Measurements from ENCODE around the gene VPS33A. TPM values are rescaled to one million over a fixed set of nuclear protein-coding genes. Genes with fewer than 3 reads are reported as not detected.

VPS33A gene
- total and polyA plus RNA-seq, 9 donors, result 9.4 to 22.5 (median 13.1) TPM

DNA sequence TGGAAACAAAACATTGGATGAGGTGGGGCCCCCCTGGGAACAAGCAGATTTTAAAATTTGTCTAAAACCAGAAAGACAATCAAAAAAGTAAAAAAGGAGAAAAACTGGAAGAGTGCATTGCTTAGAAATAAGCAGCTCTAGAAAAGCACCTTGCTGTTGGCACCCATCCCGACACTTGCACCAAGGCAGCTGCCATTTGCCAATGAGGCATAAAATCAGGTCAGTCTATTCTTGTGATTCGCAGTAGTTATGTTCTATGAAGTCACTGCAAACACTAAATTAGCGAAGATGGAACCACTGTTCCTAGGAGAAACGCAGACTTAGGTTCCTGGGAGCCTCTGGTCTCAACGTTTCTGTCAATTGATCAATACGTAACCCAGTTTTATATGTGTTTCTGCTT lies 16.2 kb downstream of the VPS33A start:
- 87 to 96% (median 91%) methylated on average over 6 of the region's 6 CpGs for WGBS, 3 donors
- DNase-seq, result no peak

GRCh38 chr12:122245553-122245952 lies 20.7 kb downstream of the VPS33A start:
- Histone ChIP-seq H3K9me3 (no peaks in the 10 kb centered on the region), H3K27ac (no peak overlapping the region), H3K4me1 (ENCODE audit: insufficient read depth) (no peaks in the 10 kb centered on the region), H3K27me3 (no peaks in the 10 kb centered on the region), H3K36me3 (no peaks in the 10 kb centered on the region), H3K4me3 (no peak overlapping the region)
- no peak for DNase-seq
- no peak for TF ChIP-seq EP300 (IDR thresholded peaks at IDR 0.05)
- TF ChIP-seq, protein P1, sequence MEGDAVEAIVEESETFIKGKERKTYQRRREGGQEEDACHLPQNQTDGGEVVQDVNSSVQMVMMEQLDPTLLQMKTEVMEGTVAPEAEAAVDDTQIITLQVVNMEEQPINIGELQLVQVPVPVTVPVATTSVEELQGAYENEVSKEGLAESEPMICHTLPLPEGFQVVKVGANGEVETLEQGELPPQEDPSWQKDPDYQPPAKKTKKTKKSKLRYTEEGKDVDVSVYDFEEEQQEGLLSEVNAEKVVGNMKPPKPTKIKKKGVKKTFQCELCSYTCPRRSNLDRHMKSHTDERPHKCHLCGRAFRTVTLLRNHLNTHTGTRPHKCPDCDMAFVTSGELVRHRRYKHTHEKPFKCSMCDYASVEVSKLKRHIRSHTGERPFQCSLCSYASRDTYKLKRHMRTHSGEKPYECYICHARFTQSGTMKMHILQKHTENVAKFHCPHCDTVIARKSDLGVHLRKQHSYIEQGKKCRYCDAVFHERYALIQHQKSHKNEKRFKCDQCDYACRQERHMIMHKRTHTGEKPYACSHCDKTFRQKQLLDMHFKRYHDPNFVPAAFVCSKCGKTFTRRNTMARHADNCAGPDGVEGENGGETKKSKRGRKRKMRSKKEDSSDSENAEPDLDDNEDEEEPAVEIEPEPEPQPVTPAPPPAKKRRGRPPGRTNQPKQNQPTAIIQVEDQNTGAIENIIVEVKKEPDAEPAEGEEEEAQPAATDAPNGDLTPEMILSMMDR (IDR thresholded peaks at IDR 0.05), result no peak
- no peak for TF ChIP-seq POLR2A (IDR thresholded peaks at IDR 0.05)
- intact Hi-C loops (cut with DNase I), result no loop called here
- 93 to 98% (median 97%) methylated on average over 1 of the region's 1 CpG for WGBS, 3 donors

More for the DNA sequence above, 16.2 kb downstream of the VPS33A start:
- intact Hi-C loops (cut with DNase I), result no loop called here
- H3K36me3 ChIP-seq, result no peaks in the 10 kb centered on the region
- no peaks in the 10 kb centered on the region for H3K9me3 ChIP-seq
- no peak overlapping the region for H3K4me3 ChIP-seq
- no peaks in the 10 kb centered on the region for H3K4me1 ChIP-seq (ENCODE audit: insufficient read depth)
- no peaks in the 10 kb centered on the region for H3K27me3 ChIP-seq
- H3K27ac ChIP-seq, result no peak overlapping the region
- TF ChIP-seq POLR2A (IDR thresholded peaks at IDR 0.05) (no peak), EP300 (IDR thresholded peaks at IDR 0.05) (no peak)
- TF ChIP-seq, protein P1 (IDR thresholded peaks at IDR 0.05), result no peak

DNA sequence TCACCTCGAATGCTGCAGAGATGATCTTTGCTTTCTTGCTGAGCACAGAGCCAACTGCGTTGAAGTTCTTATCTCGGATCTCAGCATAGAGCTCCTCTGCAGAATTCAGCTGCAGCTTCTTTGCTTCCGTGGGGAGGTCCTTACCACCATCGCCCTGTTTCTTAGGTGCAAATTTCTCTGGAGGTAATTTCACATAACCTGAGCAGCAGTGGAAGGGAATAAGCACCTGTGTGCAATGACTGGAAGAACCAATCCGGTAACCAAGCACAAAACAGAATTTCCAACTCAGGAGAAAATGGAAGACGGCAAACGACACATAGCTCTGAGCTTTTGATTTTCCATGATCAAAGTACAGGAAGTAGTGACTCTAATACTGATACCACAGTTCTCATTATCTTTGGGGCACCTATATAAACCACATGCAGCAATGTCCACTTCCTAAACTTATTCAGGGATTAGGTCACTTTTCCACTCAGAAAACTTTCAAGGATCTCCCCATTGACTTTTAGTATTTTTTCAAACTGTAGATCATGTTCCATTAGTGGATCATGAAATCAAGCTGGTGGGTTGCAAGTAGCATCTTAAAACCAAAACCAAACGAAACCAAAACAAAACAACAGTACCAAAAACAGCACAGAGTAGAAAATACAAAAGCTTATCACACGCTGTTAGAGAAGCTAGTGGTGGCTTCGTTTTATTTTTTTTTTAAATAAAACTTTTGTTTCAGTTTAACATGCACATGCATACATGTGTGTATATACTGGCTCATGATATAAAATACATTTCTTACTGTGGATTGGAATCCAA lies 21.5 kb downstream of the VPS33A start:
- WGBS, 3 donors, result 73 to 83% (median 76%) methylated on average over 11 of the region's 11 CpGs
- intact Hi-C loops (cut with DNase I), result no loop called here
- no peaks in the 10 kb centered on the region for H3K27me3 ChIP-seq
- TF ChIP-seq POLR2A (IDR thresholded peaks at IDR 0.05), result no peak
- TF ChIP-seq EP300 (IDR thresholded peaks at IDR 0.05), result no peak
- TF ChIP-seq, protein P1 (IDR thresholded peaks at IDR 0.05), result no peak
- DNase-seq, result no peak
- H3K36me3 ChIP-seq, result no peaks in the 10 kb centered on the region
- H3K4me3 ChIP-seq, result no peak overlapping the region
- H3K9me3 ChIP-seq, result no peaks in the 10 kb centered on the region
- H3K4me1 ChIP-seq (ENCODE audit: insufficient read depth), result no peaks in the 10 kb centered on the region
- H3K27ac ChIP-seq, result no peak overlapping the region

GRCh38 chr12:122243965-122244364 lies 22.3 kb downstream of the VPS33A start:
- no peak for TF ChIP-seq EP300 (IDR thresholded peaks at IDR 0.05)
- TF ChIP-seq POLR2A (IDR thresholded peaks at IDR 0.05), result no peak
- TF ChIP-seq, protein P1 (IDR thresholded peaks at IDR 0.05), result no peak
- intact Hi-C loops (cut with DNase I), result no loop called here
- no peaks in the 10 kb centered on the region for H3K9me3 ChIP-seq
- 84 to 88% (median 86%) methylated on average over 6 of the region's 6 CpGs for WGBS, 3 donors
- DNase-seq, result no peak
- no peaks in the 10 kb centered on the region for H3K4me1 ChIP-seq (ENCODE audit: insufficient read depth)
- H3K27me3 ChIP-seq, result no peaks in the 10 kb centered on the region
- no peak overlapping the region for H3K4me3 ChIP-seq
- no peak overlapping the region for H3K27ac ChIP-seq
- no peaks in the 10 kb centered on the region for H3K36me3 ChIP-seq
